GM19035 (cell line): Measurements from ENCODE around the gene RIMBP3B.
"Not testable (repeated sequence)": the region's sequence is repeated elsewhere in the genome, so short reads cannot be mapped to it uniquely, and the experiment has no call there.

Experiments
- ATAC-seq: cut with Tn5 transposase; IDR thresholded peaks from one replicate; pipeline ENCODE4 v1.9.1; 2021; ENCODE audit not compliant: unreplicated experiment

Gene RIMBP3B

DNA sequence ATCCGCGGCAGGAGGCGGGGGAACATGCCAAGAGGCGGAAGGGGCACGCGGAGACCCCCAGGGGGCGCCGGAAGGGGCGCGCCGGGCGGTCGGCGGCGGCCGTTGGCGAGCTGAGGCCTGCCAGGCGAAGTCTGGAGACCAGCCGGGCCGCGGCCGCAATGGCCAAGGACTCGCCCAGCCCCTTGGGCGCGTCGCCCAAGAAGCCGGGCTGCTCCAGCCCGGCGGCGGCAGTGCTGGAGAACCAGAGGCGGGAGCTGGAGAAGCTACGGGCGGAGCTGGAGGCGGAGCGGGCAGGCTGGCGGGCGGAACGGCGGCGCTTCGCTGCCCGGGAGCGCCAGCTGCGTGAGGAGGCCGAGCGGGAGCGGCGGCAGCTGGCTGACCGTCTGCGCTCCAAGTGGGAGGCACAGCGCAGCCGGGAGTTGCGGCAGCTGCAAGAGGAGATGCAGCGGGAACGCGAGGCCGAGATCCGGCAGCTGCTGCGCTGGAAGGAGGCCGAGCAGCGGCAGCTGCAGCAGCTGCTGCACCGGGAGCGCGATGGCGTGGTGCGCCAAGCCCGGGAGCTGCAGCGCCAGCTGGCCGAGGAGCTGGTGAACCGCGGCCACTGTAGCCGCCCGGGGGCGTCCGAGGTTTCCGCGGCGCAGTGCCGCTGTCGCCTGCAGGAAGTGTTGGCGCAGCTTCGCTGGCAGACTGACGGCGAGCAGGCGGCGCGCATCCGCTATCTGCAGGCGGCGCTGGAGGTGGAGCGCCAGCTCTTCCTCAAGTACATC is at the start of gene RIMBP3B:
Gene RIMBP3B (plus strand): TSS at position 51 of the 767 bp plus-strand sequence. CDS start 108 bp downstream, at position 159.
- not testable (repeated sequence) for ATAC-seq

- ATAC-seq: not testable (repeated sequence)
Measured at GRCh38 chr22:21357527-21357926, 26.0 kb upstream of the RIMBP3B start.

DNA sequence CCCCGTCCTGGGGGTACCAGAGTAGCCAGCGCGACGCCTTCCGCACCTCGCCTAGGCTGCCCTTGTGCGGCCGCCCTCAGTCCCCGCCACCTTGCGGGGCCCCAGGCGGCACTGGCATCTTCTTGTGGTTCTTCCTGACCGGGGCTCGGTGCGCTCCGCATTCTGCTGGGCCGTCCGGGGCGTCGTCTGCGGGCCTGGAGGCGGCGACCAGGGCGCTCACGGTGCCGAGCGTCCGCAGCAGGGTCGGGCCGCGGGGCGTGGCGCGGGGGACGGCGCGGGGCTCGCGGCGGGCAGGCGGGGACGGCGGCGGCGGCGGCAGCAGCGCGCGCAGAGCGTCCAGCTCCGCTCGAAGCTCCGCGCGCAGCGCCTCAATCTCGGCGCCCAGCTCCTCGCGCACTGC is 23.0 kb upstream of the RIMBP3B start:
- not testable (repeated sequence) for ATAC-seq

- not testable (repeated sequence) for ATAC-seq
Measured at GRCh38 chr22:21362473-21362872, 21.1 kb upstream of the RIMBP3B start.

DNA sequence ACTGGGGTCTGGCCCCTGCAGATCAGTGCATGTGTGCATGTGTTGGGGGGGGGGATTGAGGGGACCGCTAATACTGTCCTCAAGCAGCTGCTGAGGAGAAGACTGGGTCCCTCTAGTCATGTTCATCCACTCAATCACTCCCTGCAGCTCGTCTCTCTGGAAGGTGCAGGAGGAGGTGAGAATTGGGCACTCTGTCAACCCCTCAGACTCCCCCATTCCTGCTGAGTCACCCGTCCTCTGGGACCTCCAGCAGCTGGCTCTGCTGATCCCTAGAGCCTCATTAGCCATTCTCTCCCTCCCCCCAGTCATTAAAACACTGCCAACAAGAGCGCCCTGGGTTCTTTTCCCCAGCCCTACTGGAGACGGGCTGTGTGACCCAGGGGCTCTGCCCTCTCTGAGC is 20.5 kb upstream of the RIMBP3B start:
- ATAC-seq: not testable (repeated sequence)

DNA sequence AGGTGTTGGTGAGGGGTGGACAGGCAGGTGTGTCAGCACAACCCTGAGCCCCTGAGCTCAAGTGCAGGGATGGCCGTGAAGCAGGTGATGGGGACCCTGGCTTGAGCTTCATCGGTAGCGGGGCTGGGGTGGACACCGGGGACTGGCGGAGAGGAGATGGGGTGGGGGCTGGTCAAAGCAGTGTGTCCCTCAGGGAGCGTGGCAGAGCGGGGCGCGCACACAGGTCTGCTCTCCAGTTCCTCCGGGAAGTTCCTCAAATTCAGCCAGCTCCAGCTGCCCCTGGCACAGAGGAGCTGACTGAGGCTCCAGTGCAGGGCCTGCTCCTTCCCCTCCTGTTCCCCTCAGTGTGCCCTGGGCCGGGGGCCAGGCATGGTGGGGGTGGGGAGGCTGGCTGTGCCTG is 19.7 kb upstream of the RIMBP3B start:
- ATAC-seq: not testable (repeated sequence)

- not testable (repeated sequence) for ATAC-seq
Measured at GRCh38 chr22:21364362-21364761, 19.2 kb upstream of the RIMBP3B start.

DNA sequence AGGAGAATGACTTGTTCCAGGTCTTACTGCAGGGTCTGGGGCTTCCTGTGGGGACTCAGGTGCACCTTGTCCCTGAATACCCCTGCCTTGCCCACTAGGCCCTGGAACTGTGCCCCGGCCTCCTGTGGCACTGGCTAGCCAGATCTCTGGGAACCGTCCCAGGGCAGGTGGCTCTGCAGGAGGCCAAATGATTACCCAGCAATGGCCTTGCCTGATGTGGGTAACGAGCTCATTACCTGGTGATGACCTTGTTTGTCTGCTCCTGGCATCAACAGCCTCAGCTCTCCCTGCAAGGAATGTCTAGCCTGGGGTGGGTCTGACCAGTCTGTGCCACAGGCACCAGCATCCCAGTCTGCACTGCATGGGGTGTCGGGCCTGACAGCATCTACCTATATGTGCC is 18.2 kb upstream of the RIMBP3B start:
- not testable (repeated sequence) for ATAC-seq

- not testable (repeated sequence) for ATAC-seq
Measured at GRCh38 chr22:21368603-21369310, 14.8 kb upstream of the RIMBP3B start.

GRCh38 chr22:21375880-21376279 is 7.7 kb upstream of the RIMBP3B start:
- not testable (repeated sequence) for ATAC-seq

DNA sequence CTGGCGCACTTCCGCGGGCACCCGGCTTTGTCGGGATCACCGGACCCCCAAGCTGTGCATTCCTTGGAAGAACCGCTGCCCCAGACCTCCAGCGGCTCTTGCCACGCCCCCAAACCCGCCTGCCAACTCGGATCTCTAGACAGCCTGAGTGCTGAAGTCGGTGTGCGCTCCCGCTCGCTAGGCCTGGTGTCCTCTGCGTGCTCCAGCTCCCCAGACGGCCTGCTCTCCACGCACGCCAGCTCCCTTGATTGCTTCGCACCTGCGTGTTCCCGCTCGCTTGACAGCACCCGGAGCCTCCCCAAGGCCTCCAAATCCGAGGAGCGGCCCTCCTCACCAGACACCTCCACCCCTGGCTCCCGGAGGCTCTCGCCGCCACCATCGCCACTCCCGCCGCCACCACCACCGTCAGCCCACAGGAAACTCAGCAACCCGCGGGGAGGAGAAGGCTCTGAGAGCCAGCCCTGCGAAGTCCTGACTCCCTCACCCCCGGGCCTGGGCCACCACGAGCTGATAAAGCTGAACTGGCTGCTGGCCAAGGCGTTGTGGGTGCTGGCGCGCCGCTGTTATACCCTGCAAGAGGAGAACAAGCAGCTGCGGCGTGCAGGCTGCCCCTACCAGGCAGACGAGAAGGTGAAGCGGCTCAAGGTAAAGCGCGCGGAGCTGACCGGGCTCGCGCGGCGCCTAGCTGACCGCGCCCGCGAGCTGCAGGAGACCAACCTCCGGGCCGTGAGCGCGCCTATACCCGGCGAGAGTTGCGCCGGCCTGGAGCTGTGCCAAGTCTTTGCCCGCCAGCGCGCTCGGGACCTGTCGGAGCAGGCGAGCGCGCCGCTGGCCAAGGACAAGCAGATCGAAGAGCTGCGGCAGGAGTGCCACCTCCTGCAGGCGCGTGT is 1.2 kb downstream of the RIMBP3B start:
- ATAC-seq: not testable (repeated sequence)

- not testable (repeated sequence) for ATAC-seq
Measured at GRCh38 chr22:21389480-21389879, 5.9 kb downstream of the RIMBP3B start.

- not testable (repeated sequence) for ATAC-seq
Measured at GRCh38 chr22:21390013-21390412, 6.5 kb downstream of the RIMBP3B start.

DNA sequence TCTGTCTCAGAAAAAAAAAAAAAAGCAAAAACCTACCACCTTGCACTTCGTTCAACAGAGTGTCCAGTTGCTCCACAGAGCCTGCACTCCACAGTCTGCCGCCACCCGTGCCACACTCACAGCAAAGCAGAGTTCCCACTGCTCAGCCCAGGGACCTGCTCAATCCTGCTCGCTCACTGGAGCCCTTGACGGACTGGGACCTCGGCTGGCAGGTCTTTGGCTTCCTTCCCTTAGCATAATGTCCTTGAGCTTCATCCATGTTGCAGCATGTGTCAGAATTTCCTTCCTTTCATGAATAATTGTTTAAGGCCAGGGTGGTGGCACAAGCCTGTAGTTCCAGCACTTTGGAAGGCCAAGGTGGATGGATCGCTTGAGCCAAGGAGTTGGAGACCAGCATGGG is 11.1 kb downstream of the RIMBP3B start:
- not testable (repeated sequence) for ATAC-seq

- ATAC-seq: not testable (repeated sequence)
Measured at GRCh38 chr22:21401197-21401969, 17.8 kb downstream of the RIMBP3B start.

GRCh38 chr22:21402763-21403314 is 19.3 kb downstream of the RIMBP3B start:
- not testable (repeated sequence) for ATAC-seq

DNA sequence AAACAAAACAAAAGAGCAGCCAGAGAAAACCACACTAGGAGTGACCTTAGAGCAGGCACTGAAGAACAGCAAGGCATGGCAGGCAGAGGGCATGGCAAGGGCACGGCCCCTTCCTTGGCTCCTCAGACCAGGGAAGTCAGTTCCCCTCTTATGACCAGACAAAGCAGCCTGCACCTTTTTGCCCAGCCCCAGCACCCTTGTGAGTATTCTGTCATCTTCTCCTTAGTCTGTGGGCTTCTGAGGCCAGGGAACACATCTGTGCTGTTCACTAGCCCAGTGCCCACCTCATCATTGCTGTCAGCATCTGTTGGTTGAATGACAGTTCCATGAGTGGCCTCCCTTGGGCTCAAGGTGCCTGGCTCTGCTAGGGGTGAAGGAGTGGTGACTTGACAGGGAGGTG is 23.6 kb downstream of the RIMBP3B start:
- not testable (repeated sequence) for ATAC-seq

- ATAC-seq: not testable (repeated sequence)
Measured at GRCh38 chr22:21407792-21408191, 24.2 kb downstream of the RIMBP3B start.

DNA sequence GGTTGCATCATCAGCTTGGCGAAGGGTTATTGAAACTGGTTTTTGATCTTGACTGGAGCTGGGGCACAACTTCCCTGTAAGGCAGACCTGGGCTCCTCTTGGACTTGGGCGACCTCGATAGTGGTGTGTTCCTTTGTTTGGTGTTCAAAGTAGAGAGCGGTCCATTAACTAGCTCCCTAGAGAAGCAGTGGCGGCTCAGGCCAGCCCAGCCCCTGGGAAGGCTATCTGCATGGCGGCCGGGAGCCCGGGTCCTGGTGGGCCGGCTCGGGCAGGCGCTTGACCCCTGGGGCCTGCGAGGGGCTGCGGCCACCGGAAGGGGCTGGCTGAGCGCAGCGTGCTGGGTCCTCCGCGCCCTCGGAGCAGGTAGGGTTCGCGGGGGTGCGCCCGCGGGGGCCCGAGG is 32.8 kb downstream of the RIMBP3B start:
- ATAC-seq: not testable (repeated sequence)

GRCh38 chr22:21417227-21417746 is 33.7 kb downstream of the RIMBP3B start, which contains the start of gene HIC2:
Gene HIC2 (plus strand): TSS chr22:21417371. CDS start chr22:21442832, 25,461 bp downstream.
- ATAC-seq: peak; percentile 84
